CD4-positive, CD25-positive, alpha-beta regulatory T cell (primary cell): ENCODE measurements around the gene GAREM1. TPM values are rescaled to one million over a fixed set of nuclear protein-coding genes. Genes with fewer than 3 reads are reported as not detected.

Experiments
- ATAC-seq, 2 donors: fragments of 150-1000 bp; cut with Tn5 transposase; one replicate each; pipeline ENCODE4 v1.10.0; 2021; ENCODE audit warnings: low read depth in 2 of 2, moderate number of reproducible peaks in 2 of 2, moderate library complexity in 1 of 2
- DNase-seq, 3 donors: peaks; one replicate each; pipeline versions ENCODE4 v3.0.0 to v3.0.0-alpha.2; 2012 to 2022; ENCODE audit warnings: mixed read lengths in 1 of 3
- H3K27ac ChIP-seq: one replicate; pipeline ENCODE4 v1.7.0; 2013; ENCODE audit warnings: mild to moderate bottlenecking, low read length; ENCODE audit not compliant: insufficient read depth, poor library complexity, severe bottlenecking
- H3K27me3 ChIP-seq: one replicate; pipeline ENCODE4 v1.7.0; 2013; ENCODE audit warnings: low read length; ENCODE audit not compliant: control insufficient read depth, insufficient read depth
- H3K36me3 ChIP-seq: one replicate; pipeline ENCODE4 v1.7.0; 2013; ENCODE audit warnings: mild to moderate bottlenecking, low read length, moderate library complexity; ENCODE audit not compliant: control insufficient read depth, insufficient read depth
- H3K4me1 ChIP-seq: 2 replicates; pipeline ENCODE4 v1.7.0; 2013; ENCODE audit warnings: mild to moderate bottlenecking, low read length; ENCODE audit not compliant: insufficient read depth, control insufficient read depth, poor library complexity, severe bottlenecking
- H3K4me3 ChIP-seq: one replicate; pipeline ENCODE4 v1.7.0; 2013; ENCODE audit warnings: low read depth, mild to moderate bottlenecking, low read length, moderate library complexity
- H3K9me3 ChIP-seq, 2 experiments: 1 replicate in 1 of 2; 2 replicates in 1 of 2; pipeline ENCODE4 v1.7.0; 2013; ENCODE audit warnings: low read length in 2 of 2, mild to moderate bottlenecking in 1 of 2, moderate library complexity in 1 of 2; ENCODE audit not compliant: control insufficient read depth in 2 of 2
- H3K27ac Mint-ChIP-seq, 3 donors: one replicate each; pipeline ENCODE4 v1.8.0; 2020 to 2022; ENCODE audit warnings: mild to moderate bottlenecking in 3 of 3, mixed read lengths in 3 of 3, moderate library complexity in 2 of 3
- H3K27me3 Mint-ChIP-seq: one replicate; pipeline ENCODE4 v1.8.0; 2022; ENCODE audit warnings: mild to moderate bottlenecking, mixed read lengths
- H3K36me3 Mint-ChIP-seq: one replicate; pipeline ENCODE4 v1.8.0; 2020; ENCODE audit warnings: mixed read lengths
- H3K4me1 Mint-ChIP-seq, 4 donors: one replicate each; pipeline ENCODE4 v1.8.0; 2020 to 2022; ENCODE audit warnings: mixed read lengths in 4 of 4, mild to moderate bottlenecking in 1 of 4
- H3K4me3 Mint-ChIP-seq, 4 donors: one replicate each; pipeline ENCODE4 v1.8.0; 2020 to 2022; ENCODE audit warnings: mild to moderate bottlenecking in 4 of 4, mixed read lengths in 4 of 4, moderate library complexity in 3 of 4
- H3K9me3 Mint-ChIP-seq, 7 donors: one replicate each; pipeline ENCODE4 v1.8.0; 2020 to 2022; ENCODE audit warnings: mixed read lengths in 7 of 7, mild to moderate bottlenecking in 3 of 7, moderate library complexity in 2 of 7
- polyA plus RNA-seq, 4 donors: library from polyadenylated mRNA; unstranded; fragments of 300-500 nt; fragmentation: Illumina TruSeq; gene quantifications; one replicate each; pipeline ENCODE4 v1.2.3, GENCODE V29; 2021
- total RNA-seq: library from RNA; stranded (reverse); gene quantifications from one replicate; pipeline ENCODE4 v1.2.3, GENCODE V29; 2022

The GAREM1 gene
- total and polyA plus RNA-seq, 5 donors from 2014 or later = 0.05 to 0.91 TPM; not detected in 3

DNA sequence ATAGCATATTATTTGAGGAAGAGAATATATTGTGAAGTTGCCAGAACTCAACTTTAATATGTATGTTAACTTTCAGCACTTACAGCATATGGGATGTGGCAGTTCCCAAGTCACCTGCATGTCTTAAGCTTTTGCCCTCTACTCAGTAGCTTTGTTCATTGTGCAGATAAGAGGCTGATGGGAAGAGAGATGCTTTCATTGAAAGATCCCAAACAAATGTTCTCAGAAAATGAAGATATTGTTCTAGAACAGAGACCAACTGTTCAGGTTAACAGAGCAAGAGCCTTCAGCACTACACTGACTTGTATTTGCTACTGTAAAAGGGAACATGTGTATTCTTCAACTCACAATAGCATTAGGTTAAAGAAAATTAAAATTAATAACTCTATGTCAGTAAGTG is 28.1 kb downstream of the GAREM1 start:
- Histone ChIP-seq H3K4me3 (no peak overlapping the region), H3K4me1 (no peaks in the 10 kb centered on the region), H3K27me3 (no peaks in the 10 kb centered on the region), H3K36me3 (no peaks in the 10 kb centered on the region), H3K27ac (no peak overlapping the region), H3K9me3 (no peaks in the 10 kb centered on the region)
- no peaks in the 10 kb centered on the region for H3K36me3 Mint-ChIP-seq
- no peak for DNase-seq
- H3K27me3 Mint-ChIP-seq = no peaks in the 10 kb centered on the region
- no peak overlapping the region for H3K4me3 Mint-ChIP-seq
- no peaks in the 10 kb centered on the region for H3K4me1 Mint-ChIP-seq
- no peak overlapping the region for H3K27ac Mint-ChIP-seq
- no peak for ATAC-seq
- H3K9me3 Mint-ChIP-seq = no peaks in the 10 kb centered on the region

- ATAC-seq = no peak
- DNase-seq = no peak
- H3K27ac ChIP-seq = no peak overlapping the region
- no peaks in the 10 kb centered on the region for H3K4me1 ChIP-seq
- Mint-ChIP-seq H3K36me3 (no peaks in the 10 kb centered on the region), H3K4me3 (no peak overlapping the region), H3K9me3 (no peaks in the 10 kb centered on the region), H3K27ac (no peak overlapping the region), H3K27me3 (no peaks in the 10 kb centered on the region), H3K4me1 (no peaks in the 10 kb centered on the region)
- H3K4me3 ChIP-seq = no peak overlapping the region
- H3K36me3 ChIP-seq = no peaks in the 10 kb centered on the region
- H3K27me3 ChIP-seq = no peaks in the 10 kb centered on the region
- H3K9me3 ChIP-seq = no peaks in the 10 kb centered on the region
Measured at GRCh38 chr18:32441533-32441932, 29.1 kb downstream of the GAREM1 start.

- Mint-ChIP-seq H3K27me3 (peaks cover 6% of the 10 kb centered on the region), H3K9me3 (no peaks in the 10 kb centered on the region)
- no peak for ATAC-seq
Measured at GRCh38 chr18:32440518-32440917, 30.2 kb downstream of the GAREM1 start.

GRCh38 chr18:32439802-32440201 is 30.9 kb downstream of the GAREM1 start:
- H3K4me3 Mint-ChIP-seq = no peak overlapping the region
- peaks cover 9% of the 10 kb centered on the region for H3K27me3 Mint-ChIP-seq
- H3K4me1 Mint-ChIP-seq = no peaks in the 10 kb centered on the region
- no peak for ATAC-seq
- Histone ChIP-seq H3K4me3 (no peak overlapping the region), H3K36me3 (no peaks in the 10 kb centered on the region), H3K4me1 (no peaks in the 10 kb centered on the region), H3K27me3 (no peaks in the 10 kb centered on the region), H3K9me3 (no peaks in the 10 kb centered on the region), H3K27ac (no peak overlapping the region)
- H3K36me3 Mint-ChIP-seq = no peaks in the 10 kb centered on the region
- no peak overlapping the region for H3K27ac Mint-ChIP-seq
- H3K9me3 Mint-ChIP-seq = no peaks in the 10 kb centered on the region
- DNase-seq = peak in 1 of 3 donors; percentile 1

More at GRCh38 chr18:32440518-32440917, 30.2 kb downstream of the GAREM1 start:
- Histone ChIP-seq H3K9me3 (no peaks in the 10 kb centered on the region), H3K27me3 (no peaks in the 10 kb centered on the region), H3K36me3 (no peaks in the 10 kb centered on the region), H3K27ac (no peak overlapping the region), H3K4me3 (no peak overlapping the region), H3K4me1 (no peaks in the 10 kb centered on the region)
- Mint-ChIP-seq H3K4me1 (no peaks in the 10 kb centered on the region), H3K4me3 (no peak overlapping the region), H3K36me3 (no peaks in the 10 kb centered on the region), H3K27ac (no peak overlapping the region)
- no peak for DNase-seq

DNA sequence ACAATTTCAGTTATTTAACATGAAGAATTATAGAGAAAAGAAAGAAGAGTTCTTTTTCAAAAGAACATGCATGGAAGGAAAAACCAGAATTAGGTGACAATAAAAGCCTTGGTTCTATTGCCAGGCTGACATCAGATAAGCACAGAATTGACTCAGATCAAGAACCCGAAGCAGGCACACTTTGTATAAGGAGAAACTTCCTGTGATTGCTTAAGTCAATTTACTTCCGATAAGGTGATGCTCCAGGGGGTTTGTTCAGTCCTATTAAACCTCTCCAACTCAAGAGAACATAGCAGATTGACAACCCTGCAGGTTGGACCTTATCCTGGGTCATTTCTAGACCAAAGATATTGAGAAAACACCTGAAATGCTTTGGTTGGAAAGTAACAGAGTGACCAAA is 31.4 kb downstream of the GAREM1 start:
- no peaks in the 10 kb centered on the region for H3K36me3 ChIP-seq
- Mint-ChIP-seq H3K27me3 (peaks cover 9% of the 10 kb centered on the region), H3K4me3 (no peak overlapping the region), H3K4me1 (no peaks in the 10 kb centered on the region), H3K9me3 (no peaks in the 10 kb centered on the region), H3K36me3 (no peaks in the 10 kb centered on the region), H3K27ac (no peak overlapping the region)
- no peaks in the 10 kb centered on the region for H3K4me1 ChIP-seq
- DNase-seq = no peak
- no peak overlapping the region for H3K27ac ChIP-seq
- H3K27me3 ChIP-seq = no peaks in the 10 kb centered on the region
- H3K4me3 ChIP-seq = no peak overlapping the region
- H3K9me3 ChIP-seq = no peaks in the 10 kb centered on the region
- ATAC-seq = no peak

DNA sequence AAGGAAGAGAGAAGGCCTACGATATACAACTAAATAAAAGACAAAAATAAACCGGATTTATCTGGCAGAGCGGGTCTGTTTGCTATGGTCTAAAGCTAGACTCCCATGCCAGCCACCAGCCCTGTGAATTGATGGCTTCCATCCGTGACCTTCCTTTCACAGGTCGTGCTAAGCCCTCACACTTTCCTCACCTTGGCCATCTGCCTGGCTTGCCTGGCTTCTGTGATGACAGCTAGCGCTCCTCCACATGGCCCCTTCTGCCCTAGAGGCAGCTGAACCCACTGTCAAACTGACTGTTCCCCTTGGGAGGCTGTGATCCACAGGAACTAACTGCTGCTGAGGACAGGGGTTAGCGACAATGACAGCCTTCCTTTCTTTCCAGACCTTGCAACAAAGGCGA is 32.5 kb downstream of the GAREM1 start:
- Mint-ChIP-seq H3K9me3 (no peaks in the 10 kb centered on the region), H3K27ac (no peak overlapping the region), H3K27me3 (peaks cover 9% of the 10 kb centered on the region), H3K4me1 (no peaks in the 10 kb centered on the region), H3K36me3 (no peaks in the 10 kb centered on the region), H3K4me3 (no peak overlapping the region)
- ATAC-seq (no peak), DNase-seq (no peak)
- H3K4me1 ChIP-seq = no peaks in the 10 kb centered on the region
- no peaks in the 10 kb centered on the region for H3K36me3 ChIP-seq
- H3K9me3 ChIP-seq = no peaks in the 10 kb centered on the region
- no peak overlapping the region for H3K4me3 ChIP-seq
- no peaks in the 10 kb centered on the region for H3K27me3 ChIP-seq
- H3K27ac ChIP-seq = no peak overlapping the region

DNA sequence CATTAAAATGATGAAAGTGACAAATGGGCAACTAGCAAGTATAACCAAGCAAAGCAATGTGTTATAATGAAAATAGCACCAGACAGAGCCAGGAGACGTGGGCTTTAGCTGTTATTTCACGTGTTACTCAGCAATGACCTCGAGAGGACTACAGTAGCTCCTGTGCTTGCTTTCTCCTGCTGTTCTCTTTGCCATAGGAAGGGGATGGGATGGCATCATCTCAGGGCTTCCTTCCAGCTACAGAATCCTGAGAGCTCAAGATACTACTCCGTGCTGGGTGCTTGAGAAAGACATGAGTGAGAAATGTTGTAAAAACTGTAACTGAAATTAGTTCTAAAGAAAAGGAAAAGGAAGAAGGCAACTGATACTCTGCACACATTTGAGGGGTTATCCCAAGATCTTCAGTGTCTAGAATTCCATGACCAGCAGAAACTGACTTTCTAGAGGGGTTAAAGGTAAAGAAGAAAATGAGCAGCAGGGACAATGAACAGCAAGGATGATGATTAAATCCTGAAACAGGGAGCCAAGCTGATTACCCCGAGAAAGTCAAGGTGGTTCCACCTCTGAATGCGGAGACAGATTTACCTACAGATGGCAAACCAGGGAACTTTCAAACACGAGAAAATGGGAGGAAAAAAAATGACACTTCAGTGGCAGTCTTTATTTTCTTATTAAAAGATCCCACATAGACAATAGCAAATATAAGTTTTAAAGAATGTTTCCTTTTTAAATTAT is 33.4 kb downstream of the GAREM1 start:
- Mint-ChIP-seq H3K27me3 (peaks cover 9% of the 10 kb centered on the region), H3K4me3 (no peak overlapping the region), H3K9me3 (peaks cover 0 to 8% (median 0%) of the 10 kb centered on the region in 7 donors), H3K36me3 (no peaks in the 10 kb centered on the region), H3K4me1 (no peaks in the 10 kb centered on the region), H3K27ac (no peak overlapping the region)
- Histone ChIP-seq H3K4me1 (no peaks in the 10 kb centered on the region), H3K36me3 (no peaks in the 10 kb centered on the region), H3K27ac (no peak overlapping the region), H3K27me3 (no peaks in the 10 kb centered on the region), H3K4me3 (no peak overlapping the region), H3K9me3 (no peaks in the 10 kb centered on the region)
- ATAC-seq = no peak
- DNase-seq = no peak
